PC-3 (cell line): ENCODE results near the gene FOSB. TPM values are rescaled to one million over a fixed set of nuclear protein-coding genes. Genes with fewer than 3 reads are reported as not detected.

Experiments
- ATAC-seq: fragments of 200-7000 bp; cut with Tn5 transposase; 2 replicates; pipeline ENCODE4 v1.9.1; 2020; ENCODE audit warnings: mild to moderate bottlenecking, moderate library complexity
- BruUV-seq: library from RNA; stranded (reverse); fragments of 400-500 nt; replicated peaks from 2 replicates; lab custom pipeline; 2021; lab: Mats Ljungman, UMichigan
- CTCF ChIA-PET: fragments of 300-600 bp; sonication (Branson Sonifier 250); formaldehyde crosslinking; loops from one replicate; lab custom pipeline; 2022; ENCODE audit warnings: antibody characterized with exemption; lab: Charles Lee
- POLR2A ChIA-PET: fragments of 300-600 bp; sonication (Branson Sonifier 250); formaldehyde crosslinking; loops from one replicate; lab custom pipeline; 2022; ENCODE audit warnings: antibody characterized with exemption; ENCODE audit not compliant: unreplicated experiment; lab: Charles Lee
- DNase-seq: peaks from one replicate; pipeline ENCODE4 v3.0.0-alpha.2; 2015
- H2AFZ ChIP-seq: fragments of 300-600 bp; sonication (generic); 2 replicates; pipeline ENCODE4 v1.6.0; 2016; ENCODE audit warnings: antibody characterized with exemption, low read length
- H3F3A ChIP-seq: fragments of 300-600 bp; sonication (generic); one replicate; pipeline ENCODE4 v1.6.0; 2017; ENCODE audit warnings: antibody characterized with exemption, low read length, control low read depth, mild to moderate bottlenecking; ENCODE audit not compliant: unreplicated experiment
- H3K27ac ChIP-seq: fragments of 300-600 bp; sonication (generic); 2 replicates; pipeline ENCODE4 v1.5.1; 2016; ENCODE audit warnings: mild to moderate bottlenecking, low read length
- H3K27me3 ChIP-seq: fragments of 300-600 bp; sonication (generic); 2 replicates; pipeline ENCODE4 v1.6.1; 2016; ENCODE audit warnings: low read length, mixed read lengths
- H3K36me3 ChIP-seq: fragments of 300-600 bp; sonication (generic); 2 replicates; pipeline ENCODE4 v1.6.1; 2016; ENCODE audit warnings: low read depth, mixed run types, low read length, mixed read lengths
- H3K4me1 ChIP-seq: fragments of 300-600 bp; sonication (generic); 2 replicates; pipeline ENCODE4 v1.5.1; 2016; ENCODE audit warnings: low read length; ENCODE audit not compliant: insufficient read depth
- H3K4me2 ChIP-seq: fragments of 300-600 bp; sonication (generic); 2 replicates; pipeline ENCODE4 v1.6.0; 2016; ENCODE audit warnings: low read length
- H3K4me3 ChIP-seq: fragments of 300-600 bp; sonication (generic); 2 replicates; pipeline ENCODE4 v1.5.1; 2016; ENCODE audit warnings: mild to moderate bottlenecking, low read length, mixed read lengths
- H3K79me2 ChIP-seq: fragments of 300-600 bp; sonication (generic); 2 replicates; pipeline ENCODE4 v1.6.1; 2017; ENCODE audit warnings: low read length, mixed read lengths
- H3K9ac ChIP-seq: fragments of 300-600 bp; sonication (generic); 2 replicates; pipeline ENCODE4 v1.6.0; 2016; ENCODE audit warnings: mild to moderate bottlenecking, low read length
- H3K9me2 ChIP-seq: fragments of 300-600 bp; sonication (generic); replicated peaks from 2 replicates; pipeline ENCODE4 v1.6.1; 2016; ENCODE audit warnings: mixed run types, low read length, mixed read lengths
- H3K9me3 ChIP-seq: fragments of 300-600 bp; sonication (generic); 2 replicates; pipeline ENCODE4 v1.6.1; 2016; ENCODE audit warnings: low read length, mixed read lengths
- H4K20me1 ChIP-seq: fragments of 300-600 bp; sonication (generic); 2 replicates; pipeline ENCODE4 v1.6.1; 2016; ENCODE audit warnings: low read length, mixed read lengths
- CTCF ChIP-seq: fragments of 300-600 bp; sonication (generic); conservative IDR thresholded peaks from 2 replicates; pipeline ENCODE4 v1.5.1; 2017; ENCODE audit warnings: antibody characterized with exemption, low read depth, mild to moderate bottlenecking, low read length
- EZH2 ChIP-seq: fragments of 300-600 bp; sonication (generic); IDR thresholded peaks from one replicate; pipeline ENCODE4 v1.6.1; 2017; ENCODE audit warnings: antibody characterized with exemption, mild to moderate bottlenecking, low read length; ENCODE audit not compliant: unreplicated experiment
- EZH2phosphoT487 ChIP-seq: fragments of 300-600 bp; sonication (generic); IDR thresholded peaks from 2 replicates; pipeline ENCODE4 v1.6.1; 2018; ENCODE audit warnings: mild to moderate bottlenecking, antibody characterized with exemption, low read length, borderline replicate concordance
- intact Hi-C: fragments of 100-400 bp; cut with micrococcal nuclease; formaldehyde crosslinking; loops from 2 replicates; pipeline ENCODE4 v1.9.0; 2023
- total RNA-seq: library from RNA; depleted of rRNA; stranded (reverse); fragments of >200 nt; gene quantifications from 2 replicates; pipeline ENCODE4 v1.2.3, GENCODE V29; 2014

Gene FOSB
- total RNA-seq, 1 experiment from 2014 or later: 35.8 TPM

GRCh38 chr19:45517641-45518468, 50.1 kb downstream of the FOSB start:
- H3F3A ChIP-seq: peaks cover 3% of the 10 kb centered on the region
- H3K4me1 ChIP-seq: peaks cover 19% of the 10 kb centered on the region
- no peaks in the 10 kb centered on the region for H3K27me3 ChIP-seq
- DNase-seq: no peak
- H3K9ac ChIP-seq: no peak overlapping the region
- peaks cover 8% of the 10 kb centered on the region for H4K20me1 ChIP-seq
- ATAC-seq: no peak
- no peak for TF ChIP-seq EZH2phosphoT487
- TF ChIP-seq CTCF: no peak
- TF ChIP-seq EZH2: no peak
- H2AFZ ChIP-seq: no peak overlapping the region
- H3K4me2 ChIP-seq: no peak overlapping the region
- no TSS peak for BruUV-seq
- H3K9me3 ChIP-seq: no peaks in the 10 kb centered on the region
- ChIA-PET CTCF (no interaction called here), POLR2A (no interaction called here)
- intact Hi-C loops: no loop called here
- no peaks in the 10 kb centered on the region; the same call in 1 of the 2 replicates for H3K36me3 ChIP-seq
- no peaks in the 10 kb centered on the region for H3K9me2 ChIP-seq
- H3K27ac ChIP-seq: no peak overlapping the region
- peaks cover 35% of the 10 kb centered on the region for H3K79me2 ChIP-seq
- H3K4me3 ChIP-seq: no peak overlapping the region

GRCh38 chr19:45518469-45518826, 50.7 kb downstream of the FOSB start:
- TF ChIP-seq EZH2 (no peak), EZH2phosphoT487 (no peak), CTCF (no peak)
- H3K4me3 ChIP-seq: no peak overlapping the region
- H3K27me3 ChIP-seq: no peaks in the 10 kb centered on the region
- H3K36me3 ChIP-seq: no peaks in the 10 kb centered on the region; the same call in 1 of the 2 replicates
- intact Hi-C loops: no loop called here
- peaks cover 30% of the 10 kb centered on the region for H3K79me2 ChIP-seq
- CTCF ChIA-PET: no interaction called here
- BruUV-seq: no TSS peak
- H3K9me2 ChIP-seq: no peaks in the 10 kb centered on the region
- H3F3A ChIP-seq: peaks cover 3% of the 10 kb centered on the region
- no peak overlapping the region for H2AFZ ChIP-seq
- peaks cover 19% of the 10 kb centered on the region for H3K4me1 ChIP-seq
- H3K27ac ChIP-seq: no peak overlapping the region
- peak; percentile 39 for ATAC-seq
- H3K9me3 ChIP-seq: no peaks in the 10 kb centered on the region
- DNase-seq: no peak
- peaks cover 8% of the 10 kb centered on the region for H4K20me1 ChIP-seq
- no peak overlapping the region for H3K9ac ChIP-seq
- POLR2A ChIA-PET: no interaction called here
- no peak overlapping the region for H3K4me2 ChIP-seq
